Urinary bladder (tissue), 4 donors: ENCODE results near the gene AMN. TPM values are rescaled to one million over a fixed set of nuclear protein-coding genes. Genes with fewer than 3 reads are reported as not detected.

Experiments
- DNase-seq: peaks from one replicate; pipeline ENCODE4 v3.0.0-alpha.2; 2015; ENCODE audit errors: extremely low spot score
- H3K27ac ChIP-seq: one replicate; pipeline ENCODE4 v1.5.1; 2013; ENCODE audit warnings: low read depth, mild to moderate bottlenecking, moderate library complexity
- H3K36me3 ChIP-seq: one replicate; pipeline ENCODE4 v1.6.1; 2013; ENCODE audit warnings: mild to moderate bottlenecking, moderate library complexity; ENCODE audit not compliant: insufficient read depth
- H3K4me1 ChIP-seq: one replicate; pipeline ENCODE4 v1.6.1; 2013; ENCODE audit warnings: mild to moderate bottlenecking, moderate library complexity; ENCODE audit not compliant: insufficient read depth
- H3K4me3 ChIP-seq: one replicate; pipeline ENCODE4 v1.5.1; 2013; ENCODE audit warnings: low read depth, low read length
- WGBS: extraction: QIAGEN DNeasy Blood & Tissue Kit; methylation state at CpG from one replicate; pipeline ENCODE4 v1.1.7; 2013; 5-methylcytosine and 5-hydroxymethylcytosine counted together
- polyA plus RNA-seq: library from polyadenylated mRNA; stranded (reverse); fragments of 200-250 nt; gene quantifications from one replicate; pipeline ENCODE4 v1.2.3, GENCODE V29; 2013
- total RNA-seq: library from RNA; depleted of rRNA; stranded (reverse); fragments of >200 nt; gene quantifications from one replicate; pipeline ENCODE4 v1.2.3, GENCODE V29; 2014
- donor health status: healthy with polysubstance abuse.
- donor health status: healthy.

Gene AMN
- total and polyA plus RNA-seq, 2 donors: 0.21 to 1.0 TPM

- H3K36me3 ChIP-seq: no peaks in the 10 kb centered on the region
- DNase-seq: no peak
- no peaks in the 10 kb centered on the region for H3K4me1 ChIP-seq
- 93% methylated on average over 21 of the region's 21 CpGs for WGBS
- no peak overlapping the region for H3K4me3 ChIP-seq
- no peak overlapping the region for H3K27ac ChIP-seq
Observed at GRCh38 chr14:102911991-102912761, 10.3 kb upstream of the AMN start.

- H3K27ac ChIP-seq: no peak overlapping the region
- no peaks in the 10 kb centered on the region for H3K4me1 ChIP-seq
- WGBS: 91% methylated on average over 28 of the region's 28 CpGs
- no peaks in the 10 kb centered on the region for H3K36me3 ChIP-seq
- no peak for DNase-seq
- no peak overlapping the region for H3K4me3 ChIP-seq
Observed at GRCh38 chr14:102913341-102914211, 8.9 kb upstream of the AMN start.

DNA sequence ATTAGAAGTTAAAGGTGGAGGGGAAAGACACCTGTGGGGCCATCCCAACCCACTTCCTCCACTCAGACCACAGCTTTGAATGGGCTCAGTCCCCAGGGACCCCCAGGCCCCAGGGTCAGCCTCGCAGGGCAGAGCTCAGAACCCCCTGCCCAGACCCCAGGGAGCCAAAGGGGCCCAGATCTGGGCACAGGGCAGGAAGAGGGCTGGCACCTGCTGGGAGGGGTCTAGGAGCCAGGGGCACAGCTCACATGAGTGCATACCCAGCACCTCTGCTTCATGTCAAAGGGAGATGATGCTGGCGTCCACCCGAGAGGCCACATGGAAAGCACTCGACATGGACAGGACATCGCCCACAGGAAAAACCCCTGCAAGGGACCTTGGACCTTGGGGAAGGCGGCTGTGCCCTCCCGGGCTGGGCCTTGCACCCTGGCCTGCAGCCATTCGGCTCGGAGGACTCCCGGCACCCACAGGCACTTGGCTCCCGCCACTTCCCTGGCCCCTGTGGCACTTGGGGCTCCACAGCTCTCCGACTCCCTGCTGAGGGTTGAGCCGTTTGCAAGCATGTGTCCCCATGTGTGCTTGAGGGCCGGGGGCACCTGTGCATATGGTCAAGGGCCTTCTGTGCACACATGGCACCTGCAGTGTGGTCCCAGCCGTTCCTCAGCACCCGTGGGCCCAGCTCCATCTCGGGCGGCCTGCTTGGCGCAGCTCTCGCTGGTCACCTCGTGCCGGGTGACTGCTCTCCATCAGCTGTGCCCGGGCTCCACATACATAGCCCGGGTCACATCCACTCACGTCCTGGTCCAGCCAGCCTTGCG lies 7.8 kb upstream of the AMN start:
- H3K27ac ChIP-seq: no peak overlapping the region
- no peak for DNase-seq
- no peak overlapping the region for H3K4me3 ChIP-seq
- WGBS: 91% methylated on average over 26 of the region's 26 CpGs
- no peaks in the 10 kb centered on the region for H3K4me1 ChIP-seq
- no peaks in the 10 kb centered on the region for H3K36me3 ChIP-seq

DNA sequence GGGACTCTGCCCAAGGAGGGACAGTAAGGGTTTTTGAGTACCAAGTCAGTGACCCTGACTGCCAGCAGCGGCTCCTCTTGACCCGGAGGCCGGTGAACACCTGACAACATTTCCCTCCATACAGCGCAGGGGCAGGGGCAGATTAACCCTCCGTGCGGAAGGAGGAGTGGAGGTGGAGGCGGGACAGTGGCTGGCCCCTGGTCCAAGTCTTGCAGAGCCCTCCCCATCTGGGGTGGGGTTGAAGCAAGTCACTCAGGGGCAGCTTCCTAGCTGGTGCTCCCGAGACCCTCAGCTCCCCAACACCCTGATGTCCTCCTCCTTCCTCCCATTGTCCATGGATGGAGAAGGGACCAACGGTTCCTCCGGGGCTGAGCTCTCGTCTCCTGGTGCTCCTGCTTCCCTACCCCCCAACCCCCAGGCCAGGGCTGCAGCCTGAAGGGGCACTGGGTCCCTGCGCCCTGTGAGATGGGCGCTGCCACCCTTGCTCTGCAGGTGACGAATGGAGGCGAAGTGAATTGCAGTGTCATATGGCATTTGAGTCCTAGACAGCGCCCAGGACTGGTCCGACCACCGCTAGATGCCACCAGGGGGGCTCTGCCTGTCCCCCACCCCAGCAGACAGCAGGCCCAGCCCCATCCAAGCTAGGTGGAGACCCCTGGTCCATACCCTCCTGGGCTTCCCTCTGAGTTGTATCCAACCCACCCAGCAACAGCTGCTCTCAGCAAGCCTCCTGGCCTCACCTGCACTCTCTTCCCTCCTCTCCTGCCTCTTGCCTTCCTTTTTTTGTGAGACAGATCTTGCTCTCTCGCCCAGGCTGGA lies 7.0 kb upstream of the AMN start:
- H3K4me1 ChIP-seq: no peaks in the 10 kb centered on the region
- 86% methylated on average over 19 of the region's 19 CpGs for WGBS
- no peak overlapping the region for H3K4me3 ChIP-seq
- no peak overlapping the region for H3K27ac ChIP-seq
- DNase-seq: no peak
- H3K36me3 ChIP-seq: no peaks in the 10 kb centered on the region

- Histone ChIP-seq H3K27ac (no peak overlapping the region), H3K4me3 (no peak overlapping the region), H3K4me1 (no peaks in the 10 kb centered on the region), H3K36me3 (no peaks in the 10 kb centered on the region)
- whole genome bisulfite sequencing: 75% methylated on average over 18 of the region's 18 CpGs
- DNase-seq: no peak
Observed at GRCh38 chr14:102916347-102917055, 6.0 kb upstream of the AMN start.

DNA sequence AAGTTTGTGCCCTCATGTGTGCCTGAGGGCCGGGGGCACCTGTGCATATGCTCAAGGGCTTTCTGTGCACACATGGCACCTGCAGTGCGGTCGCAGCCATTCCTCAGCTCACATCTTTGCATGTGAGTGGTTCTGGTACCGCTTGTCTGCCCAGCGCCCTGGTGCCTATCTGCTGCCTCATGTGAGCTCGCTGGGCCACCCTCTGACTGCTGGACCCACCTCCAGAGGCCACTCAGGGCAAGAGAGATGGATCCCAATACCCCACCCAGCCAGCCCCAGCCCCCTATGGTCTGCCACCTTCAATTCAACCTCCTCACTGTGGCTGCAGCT lies 5.4 kb upstream of the AMN start:
- WGBS: 95% methylated on average over 6 of the region's 6 CpGs
- no peak overlapping the region for H3K27ac ChIP-seq
- DNase-seq: no peak

GRCh38 chr14:102917469-102918211 lies 4.8 kb upstream of the AMN start:
- WGBS: 32% methylated on average over 12 of the region's 12 CpGs
- Histone ChIP-seq H3K4me3 (no peak overlapping the region), H3K27ac (no peak overlapping the region), H3K36me3 (no peaks in the 10 kb centered on the region), H3K4me1 (no peaks in the 10 kb centered on the region)
- no peak for DNase-seq

More for the DNA sequence above, 5.4 kb upstream of the AMN start:
- Histone ChIP-seq H3K4me1 (no peaks in the 10 kb centered on the region), H3K36me3 (no peaks in the 10 kb centered on the region), H3K4me3 (no peak overlapping the region)

- H3K36me3 ChIP-seq: no peaks in the 10 kb centered on the region
- no peak for DNase-seq
- H3K27ac ChIP-seq: no peak overlapping the region
- H3K4me3 ChIP-seq: no peak overlapping the region
- WGBS: 54% methylated on average over 2 of the region's 2 CpGs
- no peaks in the 10 kb centered on the region for H3K4me1 ChIP-seq
Observed at GRCh38 chr14:102918438-102918837, 4.0 kb upstream of the AMN start.

DNA sequence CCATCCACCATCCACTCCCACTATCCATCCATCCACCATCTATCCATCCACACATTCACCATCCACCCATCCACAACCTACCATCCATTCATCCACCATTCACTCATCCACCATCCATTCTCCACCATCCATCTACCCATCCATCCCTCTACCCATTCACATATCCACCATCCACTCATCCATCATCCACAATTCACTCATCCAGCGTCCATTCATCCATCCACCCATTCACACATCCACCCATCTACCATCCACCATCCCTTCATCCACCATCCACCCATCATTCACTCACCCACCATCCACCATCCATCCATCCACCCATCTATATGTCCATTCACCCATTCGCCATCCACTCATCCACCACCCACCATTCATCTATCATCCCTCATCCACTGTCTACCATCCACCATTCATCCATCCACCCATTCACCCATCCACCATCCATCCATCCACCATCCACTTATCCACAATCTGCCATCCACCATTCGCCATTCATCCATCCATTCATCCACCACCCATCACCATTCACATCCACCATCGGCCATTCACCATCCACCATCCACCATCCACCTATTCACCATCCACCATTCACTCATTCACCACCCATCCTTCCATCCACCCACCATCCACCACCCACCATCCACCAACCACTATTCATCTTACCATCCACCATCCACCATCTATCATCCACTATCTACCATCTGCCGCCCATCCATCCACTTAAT lies 2.0 kb upstream of the AMN start:
- no peaks in the 10 kb centered on the region for H3K36me3 ChIP-seq
- DNase-seq: no peak
- no peak overlapping the region for H3K27ac ChIP-seq
- H3K4me1 ChIP-seq: no peaks in the 10 kb centered on the region
- 96% methylated on average over 5 of the region's 5 CpGs for WGBS
- no peak overlapping the region for H3K4me3 ChIP-seq

- Histone ChIP-seq H3K27ac (no peak overlapping the region), H3K4me3 (no peak overlapping the region), H3K4me1 (no peaks in the 10 kb centered on the region), H3K36me3 (no peaks in the 10 kb centered on the region)
- WGBS: 98% methylated on average over 1 of the region's 1 CpG
- DNase-seq: no peak
Observed at GRCh38 chr14:102920998-102921304, 1.5 kb upstream of the AMN start.

- 6% methylated on average over 53 of the region's 53 CpGs for WGBS
- H3K4me3 ChIP-seq: no peak overlapping the region
Observed at GRCh38 chr14:102923201-102923924, 900 bp downstream of the AMN start.

More at GRCh38 chr14:102923201-102923924, 900 bp downstream of the AMN start:
- no peaks in the 10 kb centered on the region for H3K4me1 ChIP-seq
- DNase-seq: no peak
- no peaks in the 10 kb centered on the region for H3K36me3 ChIP-seq
- H3K27ac ChIP-seq: no peak overlapping the region
